Sigmoid colon (tissue), 7 donors: Measurements from ENCODE around the gene FBXL4. TPM values are rescaled to one million over a fixed set of nuclear protein-coding genes. Genes with fewer than 3 reads are reported as not detected.

ENCODE experiments used
- DNase-seq: peaks from one replicate; pipeline ENCODE4 v3.0.0-alpha.2; 2019
- H3K27ac ChIP-seq, 4 donors: fragments of 200-600 bp; sonication (generic); one replicate each; pipeline ENCODE4 v1.5.1; 2016 to 2019; ENCODE audit warnings: mild to moderate bottlenecking in 1 of 4
- H3K27me3 ChIP-seq, 3 donors: fragments of 200-600 bp; sonication (generic); one replicate each; pipeline ENCODE4 v1.5.1; 2019; ENCODE audit warnings: mild to moderate bottlenecking in 1 of 3
- H3K36me3 ChIP-seq, 4 donors: fragments of 200-600 bp; sonication (generic); one replicate each; pipeline ENCODE4 v1.5.1; 2016 to 2019
- H3K4me1 ChIP-seq, 4 donors: fragments of 200-600 bp; sonication (generic); one replicate each; pipeline ENCODE4 v1.5.1; 2017 to 2019
- H3K4me3 ChIP-seq, 4 donors: fragments of 200-600 bp; sonication (generic); one replicate each; pipeline ENCODE4 v1.5.1; 2017 to 2019; ENCODE audit warnings: mild to moderate bottlenecking in 2 of 4, moderate library complexity in 1 of 4
- H3K9me3 ChIP-seq, 4 donors: fragments of 200-600 bp in 3 of 4; sonication (generic) in 3 of 4; one replicate each; pipeline versions ENCODE4 v1.5.1 to v1.6.1; 2013 to 2019
- EP300 ChIP-seq, 4 donors: sonication (generic); formaldehyde crosslinking; IDR thresholded peaks; one replicate each; pipeline ENCODE4 v1.6.1; 2017; ENCODE audit warnings: antibody characterized with exemption in 4 of 4
- POLR2A ChIP-seq, 2 donors: fragments of 450-650 bp; IDR thresholded peaks; one replicate each; pipeline ENCODE4 v1.6.1; 2016; ENCODE audit warnings: antibody characterized with exemption in 2 of 2, mild to moderate bottlenecking in 2 of 2, moderate library complexity in 2 of 2
- POLR2AphosphoS5 ChIP-seq, 4 donors: sonication (generic); formaldehyde crosslinking; IDR thresholded peaks; one replicate each; pipeline ENCODE4 v1.6.1; 2017; ENCODE audit warnings: antibody characterized with exemption in 4 of 4
- WGBS, 2 donors: extraction: QIAGEN DNeasy Blood & Tissue Kit; methylation state at CpG; one replicate each; pipeline ENCODE4 v1.1.7; 2013; 5-methylcytosine and 5-hydroxymethylcytosine counted together
- intact Hi-C: fragments of 100-400 bp; cut with DNase I; formaldehyde crosslinking; loops from one replicate; pipeline ENCODE4 v1.15.1; 2023
- polyA plus RNA-seq, 3 donors: library from polyadenylated mRNA; stranded (reverse); fragments of 200-250 nt; gene quantifications; one replicate each; pipeline ENCODE4 v1.2.3, GENCODE V29; 2013
- total RNA-seq, 4 donors: library from RNA; depleted of rRNA; stranded (reverse); fragments of >200 nt; gene quantifications; one replicate each; pipeline ENCODE4 v1.1.0, GENCODE V29; 2016
- TF ChIP-seq, protein P1 (sequence below), 4 experiments: fragments of 450-650 bp in 3 of 4; fragments of 200-600 bp in 1 of 4; IDR thresholded peaks; one replicate each; pipeline ENCODE4 v1.5.1; 2016 to 2019; ENCODE audit warnings: antibody characterized with exemption in 4 of 4, mild to moderate bottlenecking in 3 of 4, moderate library complexity in 2 of 4
- donor health status: healthy with polysubstance abuse.
- donor health status: Bipolar disorder and iron deficiency.
- donor health status: healthy.

The FBXL4 gene
- total and polyA plus RNA-seq, 7 donors, result 2.4 to 31.4 (median 19.1) TPM

- DNase-seq, result no peak
- Histone ChIP-seq H3K27ac (no peak overlapping the region), H3K9me3 (no peaks in the 10 kb centered on the region), H3K36me3 (no peaks in the 10 kb centered on the region), H3K4me3 (no peak overlapping the region), H3K4me1 (peaks cover 0 to 29% (median 24%) of the 10 kb centered on the region in 4 donors), H3K27me3 (no peaks in the 10 kb centered on the region)
- 73 to 89% methylated on average over 2 of the region's 2 CpGs for WGBS, 2 donors
- intact Hi-C loops, result loop anchor here (10.0 kb wide), 1 partner anchor 115 kb away; the partner anchor contains the start of gene POU3F2
- no peak for TF ChIP-seq POLR2AphosphoS5 (IDR thresholded peaks at IDR 0.05)
- TF ChIP-seq, protein P1, sequence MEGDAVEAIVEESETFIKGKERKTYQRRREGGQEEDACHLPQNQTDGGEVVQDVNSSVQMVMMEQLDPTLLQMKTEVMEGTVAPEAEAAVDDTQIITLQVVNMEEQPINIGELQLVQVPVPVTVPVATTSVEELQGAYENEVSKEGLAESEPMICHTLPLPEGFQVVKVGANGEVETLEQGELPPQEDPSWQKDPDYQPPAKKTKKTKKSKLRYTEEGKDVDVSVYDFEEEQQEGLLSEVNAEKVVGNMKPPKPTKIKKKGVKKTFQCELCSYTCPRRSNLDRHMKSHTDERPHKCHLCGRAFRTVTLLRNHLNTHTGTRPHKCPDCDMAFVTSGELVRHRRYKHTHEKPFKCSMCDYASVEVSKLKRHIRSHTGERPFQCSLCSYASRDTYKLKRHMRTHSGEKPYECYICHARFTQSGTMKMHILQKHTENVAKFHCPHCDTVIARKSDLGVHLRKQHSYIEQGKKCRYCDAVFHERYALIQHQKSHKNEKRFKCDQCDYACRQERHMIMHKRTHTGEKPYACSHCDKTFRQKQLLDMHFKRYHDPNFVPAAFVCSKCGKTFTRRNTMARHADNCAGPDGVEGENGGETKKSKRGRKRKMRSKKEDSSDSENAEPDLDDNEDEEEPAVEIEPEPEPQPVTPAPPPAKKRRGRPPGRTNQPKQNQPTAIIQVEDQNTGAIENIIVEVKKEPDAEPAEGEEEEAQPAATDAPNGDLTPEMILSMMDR (IDR thresholded peaks at IDR 0.05), result no peak
- no peak for TF ChIP-seq POLR2A (IDR thresholded peaks at IDR 0.05)
- TF ChIP-seq EP300 (IDR thresholded peaks at IDR 0.05), result no peak
Measured at GRCh38 chr6:98949589-98949988, 1.8 kb upstream of the FBXL4 start.

GRCh38 chr6:98946879-98947410 is 801 bp downstream of the FBXL4 start:
- TF ChIP-seq EP300 (IDR thresholded peaks at IDR 0.05) (no peak), POLR2A (IDR thresholded peaks at IDR 0.05) (no peak), POLR2AphosphoS5 (IDR thresholded peaks at IDR 0.05) (no peak)
- TF ChIP-seq, protein P1 (IDR thresholded peaks at IDR 0.05), result no peak
- peak overlapping the region; percentile 85 to 91 (median 88) for H3K27ac ChIP-seq
- no peaks in the 10 kb centered on the region for H3K36me3 ChIP-seq
- intact Hi-C loops, result loop anchor here (10.0 kb wide), 1 partner anchor 112 kb away; the partner anchor contains the start of gene POU3F2
- H3K4me3 ChIP-seq, result peak overlapping the region; percentile 58 to 94 (median 76)
- H3K4me1 ChIP-seq, result peaks cover 0 to 29% (median 26%) of the 10 kb centered on the region in 4 donors
- 1 to 3% methylated on average over 9 of the region's 9 CpGs for WGBS, 2 donors
- H3K9me3 ChIP-seq, result no peaks in the 10 kb centered on the region
- no peaks in the 10 kb centered on the region for H3K27me3 ChIP-seq
- DNase-seq, result no peak

DNA sequence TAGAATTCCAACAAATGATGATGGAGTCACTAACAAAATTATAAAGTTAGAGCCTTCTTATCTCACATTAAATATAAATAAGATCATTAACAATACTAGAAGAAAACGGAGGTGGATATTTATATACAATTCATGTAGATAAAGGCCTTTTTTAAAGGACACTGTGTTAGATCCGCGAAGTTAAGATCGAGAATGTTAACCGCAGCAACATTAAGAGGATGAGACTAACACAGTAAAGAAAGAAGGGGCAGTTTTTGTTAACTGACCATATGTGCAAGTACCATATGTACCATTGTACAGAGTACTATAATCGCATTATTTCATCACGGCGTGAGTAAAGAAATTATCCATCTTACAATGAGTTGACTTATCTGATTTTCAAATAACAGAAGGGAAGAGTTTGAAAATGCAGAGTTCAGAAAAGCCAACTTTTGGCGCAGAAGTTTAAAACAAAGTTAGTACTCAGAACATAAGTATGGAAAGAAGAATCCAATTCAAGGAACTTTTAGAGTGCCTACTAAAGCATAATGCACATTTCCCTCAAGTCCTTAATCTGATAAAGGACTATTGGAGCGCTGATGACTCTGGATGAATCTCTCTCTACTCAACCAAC is 1.4 kb downstream of the FBXL4 start:
- DNase-seq, result no peak
- peak overlapping the region in 3 of 4 donors; percentile 85 to 91 (median 89) for H3K27ac ChIP-seq
- no peaks in the 10 kb centered on the region for H3K9me3 ChIP-seq
- TF ChIP-seq POLR2AphosphoS5 (IDR thresholded peaks at IDR 0.05) (no peak), POLR2A (IDR thresholded peaks at IDR 0.05) (no peak), EP300 (IDR thresholded peaks at IDR 0.05) (no peak)
- TF ChIP-seq, protein P1 (IDR thresholded peaks at IDR 0.05), result no peak
- no peaks in the 10 kb centered on the region for H3K36me3 ChIP-seq
- intact Hi-C loops, result loop anchor here (10.0 kb wide), 1 partner anchor 112 kb away; the partner anchor contains the start of gene POU3F2
- peak overlapping the region; percentile 58 to 94 (median 76) for H3K4me3 ChIP-seq
- WGBS, 2 donors, result 68 to 79% methylated on average over 10 of the region's 10 CpGs
- H3K4me1 ChIP-seq, result peaks cover 0 to 29% (median 26%) of the 10 kb centered on the region in 4 donors
- no peaks in the 10 kb centered on the region for H3K27me3 ChIP-seq

DNA sequence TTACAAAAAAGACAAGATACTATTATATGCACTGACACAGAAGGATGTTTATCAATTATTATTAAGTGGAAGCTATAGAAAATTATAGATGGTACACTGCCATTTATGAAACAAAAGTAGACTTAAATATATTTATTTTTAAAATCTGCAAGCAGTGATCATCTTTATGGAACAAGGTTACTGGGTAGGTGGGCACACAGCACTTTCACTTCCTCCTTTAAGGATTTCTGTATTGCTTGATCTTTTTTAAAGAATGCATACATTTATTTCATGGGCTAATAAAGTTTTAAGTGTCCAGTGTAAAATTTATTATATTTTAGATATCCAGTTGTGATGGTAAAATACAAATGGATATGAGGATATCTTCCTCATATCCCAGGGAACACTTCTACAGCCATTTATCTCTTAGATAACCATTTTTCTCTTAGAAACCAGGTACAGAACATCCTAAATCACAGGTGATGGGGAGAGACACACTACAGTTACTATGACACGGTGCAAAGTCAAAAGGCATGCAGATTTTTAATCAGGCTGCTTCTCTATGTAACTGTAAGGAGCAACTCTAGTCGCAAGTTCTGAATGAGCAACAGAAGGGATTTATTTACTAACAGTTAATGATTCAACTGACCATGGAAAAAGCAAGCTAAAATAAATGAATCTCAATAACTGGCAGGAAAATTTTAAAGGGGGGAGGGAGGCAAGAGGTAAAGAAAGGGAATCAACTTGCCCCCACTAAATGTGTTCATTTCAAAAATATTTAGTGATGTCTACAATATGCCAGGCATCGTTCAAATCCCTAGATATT is 2.2 kb downstream of the FBXL4 start:
- TF ChIP-seq POLR2A (IDR thresholded peaks at IDR 0.05) (no peak), POLR2AphosphoS5 (IDR thresholded peaks at IDR 0.05) (no peak), EP300 (IDR thresholded peaks at IDR 0.05) (no peak)
- TF ChIP-seq, protein P1 (IDR thresholded peaks at IDR 0.05), result no peak
- H3K4me1 ChIP-seq, result peaks cover 0 to 29% (median 26%) of the 10 kb centered on the region in 4 donors
- DNase-seq, result no peak
- no peaks in the 10 kb centered on the region for H3K9me3 ChIP-seq
- H3K27me3 ChIP-seq, result no peaks in the 10 kb centered on the region
- no peaks in the 10 kb centered on the region for H3K36me3 ChIP-seq
- 32 to 60% methylated on average over 3 of the region's 3 CpGs for WGBS, 2 donors
- H3K27ac ChIP-seq, result no peak overlapping the region
- H3K4me3 ChIP-seq, result no peak overlapping the region
- intact Hi-C loops, result loop anchor here (10.0 kb wide), 1 partner anchor 111 kb away; the partner anchor contains the start of gene POU3F2
